Fibroblast of villous mesenchyme (primary cell): Measurements from ENCODE around the gene KLC3. TPM values are rescaled to one million over a fixed set of nuclear protein-coding genes. Genes with fewer than 3 reads are reported as not detected.

Experiments used
- DNase-seq: peaks from one replicate; pipeline ENCODE4 v3.0.0-alpha.2; 2010; ENCODE audit warnings: low read depth
- H3K4me3 ChIP-seq: 2 replicates; pipeline ENCODE4 v1.5.1; 2011; ENCODE audit warnings: low read depth, mild to moderate bottlenecking, low read length
- CTCF ChIP-seq: IDR thresholded peaks from 2 replicates; pipeline ENCODE4 v1.5.1; 2012; ENCODE audit warnings: low read depth, mild to moderate bottlenecking, low read length; ENCODE audit not compliant: insufficient read depth
- total RNA-seq: library from RNA; depleted of rRNA; stranded (reverse); fragments of >200 nt; gene quantifications from 2 replicates; pipeline ENCODE4 v1.2.3, GENCODE V29; 2012

Gene KLC3
- total RNA-seq, 1 donor = not detected

GRCh38 chr19:45391346-45391745 is 50.8 kb downstream of the KLC3 start:
- H3K4me3 ChIP-seq = no peak overlapping the region
- TF ChIP-seq CTCF = no peak
- peak; percentile 14 for DNase-seq

- no peak for DNase-seq
- no peak overlapping the region for H3K4me3 ChIP-seq
- no peak for TF ChIP-seq CTCF
Measured at GRCh38 chr19:45391871-45392665, 51.5 kb downstream of the KLC3 start.

- no peak for DNase-seq
- TF ChIP-seq CTCF = no peak
- H3K4me3 ChIP-seq = no peak overlapping the region
Measured at GRCh38 chr19:45395821-45396617, 55.5 kb downstream of the KLC3 start.

- no peak for TF ChIP-seq CTCF
- no peak for DNase-seq
- H3K4me3 ChIP-seq = no peak overlapping the region
Measured at GRCh38 chr19:45400192-45400591, 59.6 kb downstream of the KLC3 start.

Other genes starting within 250 kb of the KLC3 start
- 31.1 and 36.1 TPM in 2 replicates for gene PPP1R37, start 247.6 kb upstream of the KLC3 start, total RNA-seq
- under 0.01 TPM in 2 replicates for gene NKPD1, start 179.8 kb upstream of the KLC3 start, total RNA-seq
- 3.9 and 7.7 TPM in 2 replicates for gene TRAPPC6A, start 162.5 kb upstream of the KLC3 start, total RNA-seq
- gene BLOC1S3, start 162.0 kb upstream of the KLC3 start, total RNA-seq = 4.3 and 5.8 TPM in 2 replicates
- gene EXOC3L2, start 95.3 kb upstream of the KLC3 start, total RNA-seq = not detected in 2 replicates
- 14.2 and 16.8 TPM in 2 replicates for gene MARK4, start 89.5 kb upstream of the KLC3 start, total RNA-seq
- gene CKM, start 17.9 kb upstream of the KLC3 start, total RNA-seq = 0.43 TPM in 1 of 2 replicates, not detected in the other
- gene ERCC2, start 29.8 kb downstream of the KLC3 start, total RNA-seq = 53.5 and 73.0 TPM in 2 replicates
- gene PPP1R13L, start 64.3 kb downstream of the KLC3 start, total RNA-seq = 5.6 and 8.4 TPM in 2 replicates
- gene POLR1G, start 65.9 kb downstream of the KLC3 start, total RNA-seq = 8.1 and 13.4 TPM in 2 replicates
- 73.0 and 88.9 TPM in 2 replicates for gene ERCC1, start 83.2 kb downstream of the KLC3 start, total RNA-seq
- 13.0 and 16.1 TPM in 2 replicates for gene FOSB, start 127.2 kb downstream of the KLC3 start, total RNA-seq
- gene RTN2, start 156.3 kb downstream of the KLC3 start, total RNA-seq = 6.9 and 11.9 TPM in 2 replicates
- gene PPM1N, start 157.7 kb downstream of the KLC3 start, total RNA-seq = 1.3 and 2.3 TPM in 2 replicates
- gene VASP, start 166.7 kb downstream of the KLC3 start, total RNA-seq = 158 and 185 TPM in 2 replicates
- 8.2 and 8.4 TPM in 2 replicates for gene OPA3, start 244.1 kb downstream of the KLC3 start, total RNA-seq